HG02678 (cell line): ENCODE results near the gene MYO3B.
"Not testable (repeated sequence)": the region's sequence is repeated elsewhere in the genome, so short reads cannot be mapped to it uniquely, and the experiment has no call there.

Experiments
- ATAC-seq: cut with Tn5 transposase; IDR thresholded peaks from one replicate; pipeline ENCODE4 v1.9.1; 2021; ENCODE audit warnings: mild to moderate bottlenecking, moderate library complexity; ENCODE audit not compliant: unreplicated experiment

The MYO3B gene

DNA sequence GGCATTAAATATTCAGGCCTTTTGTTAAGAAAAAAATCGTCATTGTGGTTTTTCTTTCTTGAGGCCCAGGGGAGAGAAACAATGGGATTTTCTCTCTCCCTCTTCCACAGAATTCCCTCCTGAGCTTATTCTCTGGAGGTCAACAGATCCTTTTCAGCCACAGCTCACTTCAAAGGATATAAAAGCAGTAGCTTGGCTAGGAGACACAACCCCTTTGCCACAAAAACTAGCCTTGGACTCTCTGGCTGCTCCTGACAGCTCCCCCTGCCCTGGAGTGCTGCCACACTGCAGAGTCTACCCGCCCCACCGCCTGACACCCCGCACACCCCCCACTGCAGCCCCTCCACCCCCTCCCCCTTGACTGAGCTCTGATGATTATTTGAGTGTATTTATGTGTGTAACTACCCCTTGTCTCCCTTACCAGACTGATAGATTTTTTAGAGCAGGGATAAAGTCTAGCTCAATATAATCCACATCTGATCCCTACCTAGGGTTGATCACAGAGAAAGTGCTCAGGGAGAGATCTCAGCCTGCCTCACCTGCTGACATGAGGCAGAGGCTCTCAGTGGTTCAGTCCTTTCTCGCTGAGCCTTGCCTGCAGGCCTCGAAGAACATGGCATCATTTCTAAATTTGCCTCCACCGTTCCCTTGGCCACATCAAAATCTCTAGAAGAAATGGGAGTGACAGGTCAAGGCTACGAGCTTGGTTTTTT lies 405.0 kb downstream of the MYO3B start:
- ATAC-seq = no peak

DNA sequence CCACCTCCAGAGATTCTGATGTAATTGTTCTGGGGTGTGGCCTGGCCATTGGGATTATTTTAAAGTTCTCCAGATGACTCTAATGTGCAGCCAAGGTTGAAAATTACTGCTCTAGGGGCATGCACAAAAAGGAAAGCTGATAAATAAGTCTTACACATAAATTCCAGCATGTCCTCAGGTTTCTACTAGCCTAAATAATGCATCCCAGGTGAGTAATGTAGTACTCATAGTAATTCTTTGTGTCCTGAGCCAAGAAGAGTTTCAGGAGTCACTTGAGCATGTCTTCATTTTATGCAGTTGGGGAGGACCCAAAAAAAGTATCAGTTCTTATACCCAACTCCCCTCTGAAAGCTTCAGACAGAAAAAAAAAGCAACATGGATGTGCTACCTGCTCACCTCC lies 407.1 kb downstream of the MYO3B start:
- no peak for ATAC-seq

DNA sequence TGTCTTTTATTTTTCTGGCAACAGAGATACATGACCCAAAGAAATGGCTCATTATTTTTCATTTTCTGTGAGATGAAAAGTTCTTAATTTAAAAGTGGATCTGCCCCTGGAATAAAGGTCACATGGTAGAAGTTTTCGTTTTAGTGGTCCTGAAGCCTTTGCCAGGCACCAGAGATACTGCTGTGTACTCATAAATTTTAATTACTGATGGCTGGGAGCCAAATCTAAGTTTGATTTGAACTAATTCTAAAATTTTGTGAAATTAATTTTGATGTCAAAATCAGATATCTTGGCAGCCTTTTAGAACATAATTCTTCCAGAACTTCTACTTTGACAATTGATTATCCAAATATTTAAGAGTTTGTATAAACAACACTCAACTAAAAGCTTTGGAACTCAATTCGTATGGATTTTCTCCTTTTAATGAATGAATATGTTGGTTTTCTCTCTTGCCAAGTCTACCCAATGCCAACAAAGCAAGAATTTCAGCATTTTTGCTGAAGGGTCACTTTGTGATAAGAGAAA lies 408.7 kb downstream of the MYO3B start:
- no peak for ATAC-seq

GRCh38 chr2:170587117-170587516 lies 409.2 kb downstream of the MYO3B start:
- no peak for ATAC-seq

- no peak for ATAC-seq
Measured at GRCh38 chr2:170587922-170588321, 410.0 kb downstream of the MYO3B start.

GRCh38 chr2:170588729-170589128 lies 410.8 kb downstream of the MYO3B start:
- ATAC-seq = no peak

- no peak for ATAC-seq
Measured at GRCh38 chr2:170596576-170596975, 418.6 kb downstream of the MYO3B start.

DNA sequence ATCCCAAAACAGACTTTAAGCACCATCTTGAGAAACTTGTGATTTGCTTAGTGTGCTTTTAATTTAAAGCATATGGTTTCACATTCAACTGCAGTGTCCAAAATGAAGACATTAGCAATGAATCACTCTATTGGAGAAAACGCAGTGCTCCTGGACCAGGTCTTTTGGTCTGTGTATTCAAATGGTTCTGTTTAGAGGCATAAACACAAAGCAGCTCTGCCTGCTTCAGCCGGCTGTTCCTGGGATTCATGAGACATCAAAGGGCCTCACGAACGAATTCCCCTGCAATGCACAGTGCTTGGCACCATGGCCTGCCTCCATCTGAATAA lies 420.1 kb downstream of the MYO3B start:
- ATAC-seq = no peak

GRCh38 chr2:170601489-170601888 lies 423.5 kb downstream of the MYO3B start:
- no peak for ATAC-seq

- no peak for ATAC-seq
Measured at GRCh38 chr2:170605862-170606261, 427.9 kb downstream of the MYO3B start.

- no peak for ATAC-seq
Measured at GRCh38 chr2:170607171-170607570, 429.2 kb downstream of the MYO3B start.

- no peak for ATAC-seq
Measured at GRCh38 chr2:170610615-170611014, 432.7 kb downstream of the MYO3B start.

DNA sequence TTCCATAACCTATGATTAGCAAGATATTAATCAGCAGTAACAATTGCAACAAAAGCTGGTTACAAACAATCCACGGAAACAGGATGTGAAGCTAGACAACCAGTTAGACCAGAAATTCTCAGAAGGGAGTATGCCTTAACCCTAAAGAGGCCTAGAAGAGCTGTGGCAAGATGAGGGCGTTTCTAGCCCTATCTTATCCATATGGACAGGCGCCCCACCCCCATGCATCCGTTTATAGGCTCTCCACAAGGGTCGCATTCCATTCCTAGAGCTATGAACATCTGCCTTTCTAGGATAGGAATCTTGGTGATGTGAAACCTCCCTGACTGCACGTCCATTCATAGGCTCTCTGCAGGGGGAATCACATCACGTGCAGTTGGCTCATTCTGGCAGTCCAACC lies 441.0 kb downstream of the MYO3B start:
- ATAC-seq = not testable (repeated sequence)

DNA sequence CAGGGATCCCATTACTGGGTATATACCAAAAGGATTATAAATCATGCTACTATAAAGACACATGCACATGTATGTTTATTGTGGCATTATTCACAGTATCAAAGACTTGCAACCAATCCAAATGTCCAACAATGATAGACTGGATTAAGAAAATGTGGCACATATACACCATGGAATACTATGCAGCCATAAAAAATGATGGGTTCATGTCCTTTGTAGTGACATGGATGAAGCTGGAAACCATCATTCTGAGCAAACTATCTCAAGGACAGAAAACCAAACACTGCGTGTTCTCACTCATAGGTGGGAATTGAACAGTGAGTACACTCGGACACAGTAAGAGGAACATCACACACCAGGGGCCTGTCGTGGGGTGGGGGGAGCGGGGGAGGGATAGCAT lies 457.1 kb downstream of the MYO3B start:
- ATAC-seq = not testable (repeated sequence)

DNA sequence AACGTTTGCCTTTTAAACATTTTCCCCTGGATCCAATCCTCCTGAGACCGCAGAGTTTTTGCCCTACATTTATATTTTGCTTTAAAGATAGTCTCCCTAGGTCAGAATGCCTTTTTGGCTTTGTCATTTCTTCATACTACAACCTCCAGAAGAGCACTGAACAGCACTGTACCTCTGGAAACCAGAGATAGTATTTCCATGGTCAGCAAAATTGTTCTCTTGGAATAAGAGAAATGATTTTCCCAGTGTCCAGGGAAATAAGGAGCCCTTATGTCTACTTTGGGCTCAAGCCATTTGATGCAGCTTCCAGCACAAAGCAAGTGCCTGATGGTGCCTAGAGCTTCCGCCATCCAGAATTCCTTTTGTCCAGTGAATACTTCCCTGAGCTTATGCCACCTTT lies 461.7 kb downstream of the MYO3B start:
- no peak for ATAC-seq

- no peak for ATAC-seq
Measured at GRCh38 chr2:170641961-170642360, 464.0 kb downstream of the MYO3B start.

- ATAC-seq = no peak
Measured at GRCh38 chr2:170643346-170643745, 465.4 kb downstream of the MYO3B start.

DNA sequence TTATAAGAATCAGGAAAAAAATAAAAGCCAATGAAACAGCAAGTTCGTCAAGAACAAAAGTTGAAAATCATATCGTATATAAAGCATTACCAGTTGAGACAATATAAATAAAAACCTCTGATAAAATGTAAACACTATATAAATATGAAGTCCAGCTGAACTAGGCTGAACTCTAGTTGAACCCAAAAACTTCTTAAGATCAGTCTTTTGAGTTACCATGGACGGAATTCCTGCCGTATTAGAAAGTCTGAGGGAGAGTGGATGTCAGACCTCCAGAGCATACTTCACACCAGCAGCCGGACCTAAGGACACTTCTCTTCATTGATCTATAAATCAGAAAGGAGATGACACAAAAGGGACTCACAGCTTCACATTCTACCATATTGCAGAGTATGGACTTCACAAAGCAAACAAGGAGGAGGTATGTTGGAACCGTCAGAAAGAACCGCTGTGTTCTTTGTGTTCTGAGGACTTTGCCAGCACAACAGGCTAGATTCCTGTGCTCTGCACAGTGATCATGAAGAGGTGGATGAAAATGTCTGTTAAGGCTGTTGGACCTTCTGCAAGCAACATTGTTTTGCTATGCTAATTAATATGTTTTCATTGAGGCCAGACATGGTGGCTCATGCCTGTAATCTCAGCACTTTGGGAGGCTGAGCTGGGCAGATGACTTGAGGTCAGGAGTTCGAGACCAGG lies 469.9 kb downstream of the MYO3B start:
- ATAC-seq = no peak

GRCh38 chr2:170651624-170652325 lies 473.8 kb downstream of the MYO3B start:
- no peak for ATAC-seq

DNA sequence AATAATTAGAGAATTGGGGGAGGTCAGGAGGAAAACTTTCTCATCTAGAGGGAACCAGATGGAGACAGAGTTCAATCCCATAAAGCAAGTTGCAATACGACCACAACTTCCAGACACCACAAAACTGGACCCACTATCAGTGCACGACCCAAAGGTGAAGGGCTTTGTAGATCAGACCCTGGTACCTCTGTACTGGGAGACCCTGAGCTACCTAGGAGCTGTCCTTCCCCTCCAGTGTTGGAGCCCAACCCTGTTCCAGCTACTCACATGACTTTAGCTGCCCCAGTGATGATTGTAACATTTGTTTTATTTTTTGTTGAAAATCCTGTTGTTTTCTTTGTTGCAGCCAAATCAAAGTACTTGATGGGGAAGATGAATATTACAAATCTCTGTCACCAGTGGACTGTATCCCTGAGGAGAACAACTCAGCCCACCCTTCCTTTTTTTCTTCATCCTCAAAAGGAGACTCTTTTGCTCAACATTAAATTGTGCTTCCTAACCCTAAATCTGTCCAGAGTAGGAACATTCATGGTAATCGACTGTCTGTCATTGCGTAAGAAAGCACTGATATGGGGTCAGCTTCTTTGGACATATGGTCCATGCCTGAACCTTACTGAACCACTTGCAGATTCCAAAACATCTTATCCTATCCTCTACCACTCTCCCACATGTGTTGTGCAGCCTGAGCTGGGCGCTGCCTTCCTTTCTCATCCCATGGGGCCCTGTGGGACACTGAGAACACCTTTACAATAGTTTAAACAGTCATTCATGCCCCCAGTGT lies 474.9 kb downstream of the MYO3B start:
- no peak for ATAC-seq

DNA sequence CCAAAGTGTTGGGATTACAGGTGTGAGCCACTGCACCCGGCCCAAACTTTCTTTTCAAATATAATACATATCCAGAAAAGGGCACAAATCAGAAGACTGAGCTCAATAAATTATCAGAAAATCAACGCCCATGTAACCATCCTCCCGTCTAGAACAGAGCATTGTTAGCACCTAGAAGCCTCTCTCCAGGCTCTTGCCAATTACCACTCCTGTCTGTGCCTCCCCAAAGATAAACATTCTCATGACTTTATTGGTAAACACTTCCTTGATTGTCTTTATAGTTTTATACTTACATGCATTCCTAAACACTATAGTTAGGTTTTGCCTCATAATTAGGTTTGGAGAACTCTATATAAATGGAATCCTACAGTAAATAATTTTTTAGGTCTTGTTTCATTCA lies 478.7 kb downstream of the MYO3B start:
- no peak for ATAC-seq
